Superior temporal gyrus (tissue), 1 donor: Measurements from ENCODE around the gene SNX5.
"Not testable (repeated sequence)": the region's sequence is repeated elsewhere in the genome, so short reads cannot be mapped to it uniquely, and the experiment has no call there.

Experiments used
- DNase-seq: peaks from one replicate; pipeline ENCODE4 v3.0.0-alpha.2; 2016; ENCODE audit errors: extremely low spot score

The SNX5 gene

GRCh38 chr20:17960400-17960885 lies 8.2 kb downstream of the SNX5 start:
- not testable (repeated sequence) for DNase-seq

- DNase-seq, result no peak
These were observed 9.4 kb downstream of the SNX5 start for GRCh38 chr20:17959257-17959627.

GRCh38 chr20:17958373-17959256 lies 10.0 kb downstream of the SNX5 start:
- no peak for DNase-seq

GRCh38 chr20:17957505-17958363 lies 10.9 kb downstream of the SNX5 start:
- no peak for DNase-seq

GRCh38 chr20:17956099-17956685 lies 12.4 kb downstream of the SNX5 start:
- DNase-seq, result no peak

- no peak for DNase-seq
These were observed 13.3 kb downstream of the SNX5 start for GRCh38 chr20:17955302-17955701.

- no peak for DNase-seq
These were observed 14.7 kb downstream of the SNX5 start for GRCh38 chr20:17953935-17954334.

- no peak for DNase-seq
These were observed 15.6 kb downstream of the SNX5 start for GRCh38 chr20:17952692-17953684.

GRCh38 chr20:17951323-17951722 lies 17.3 kb downstream of the SNX5 start:
- no peak for DNase-seq

GRCh38 chr20:17950670-17951069 lies 17.9 kb downstream of the SNX5 start:
- DNase-seq, result no peak

GRCh38 chr20:17949899-17950298 lies 18.7 kb downstream of the SNX5 start:
- no peak for DNase-seq

- DNase-seq, result no peak
These were observed 20.2 kb downstream of the SNX5 start for GRCh38 chr20:17948442-17948841.

- no peak for DNase-seq
These were observed 21.1 kb downstream of the SNX5 start for GRCh38 chr20:17947474-17947815.

GRCh38 chr20:17946572-17947473 lies 21.8 kb downstream of the SNX5 start:
- DNase-seq, result no peak

- no peak for DNase-seq
These were observed 22.6 kb downstream of the SNX5 start for GRCh38 chr20:17946040-17946439.

GRCh38 chr20:17944854-17945474 lies 23.6 kb downstream of the SNX5 start:
- DNase-seq, result no peak

- DNase-seq, result no peak
These were observed 25.3 kb downstream of the SNX5 start for GRCh38 chr20:17943343-17943742.

GRCh38 chr20:17941826-17942196 lies 26.8 kb downstream of the SNX5 start:
- no peak for DNase-seq

GRCh38 chr20:17941087-17941825 lies 27.3 kb downstream of the SNX5 start:
- DNase-seq, result no peak
